HG03575 (cell line): ENCODE measurements around the gene KDM4C.
"Not testable (repeated sequence)": the region's sequence is repeated elsewhere in the genome, so short reads cannot be mapped to it uniquely, and the experiment has no call there.

Source experiments
- ATAC-seq: cut with Tn5 transposase; IDR thresholded peaks from one replicate; pipeline ENCODE4 v1.9.1; 2021; ENCODE audit not compliant: unreplicated experiment, insufficient number of reproducible peaks, low FRiP score; ENCODE audit errors: extremely low read depth

The KDM4C gene

GRCh38 chr9:7163932-7164331 lies 406.2 kb downstream of the KDM4C start:
- ATAC-seq, result no peak

GRCh38 chr9:7164440-7165330 lies 406.9 kb downstream of the KDM4C start:
- ATAC-seq, result no peak

GRCh38 chr9:7165331-7165975 lies 407.7 kb downstream of the KDM4C start:
- ATAC-seq, result no peak

GRCh38 chr9:7166074-7166473 lies 408.3 kb downstream of the KDM4C start:
- no peak for ATAC-seq

- no peak for ATAC-seq
Measured at GRCh38 chr9:7169717-7170389, 412.1 kb downstream of the KDM4C start.

GRCh38 chr9:7171396-7172153 lies 413.8 kb downstream of the KDM4C start:
- ATAC-seq, result no peak

- no peak for ATAC-seq
Measured at GRCh38 chr9:7172154-7173115, 414.7 kb downstream of the KDM4C start.

GRCh38 chr9:7173139-7173538 lies 415.4 kb downstream of the KDM4C start:
- ATAC-seq, result no peak

GRCh38 chr9:7174301-7174700 lies 416.5 kb downstream of the KDM4C start:
- no peak for ATAC-seq

GRCh38 chr9:7174884-7175283 lies 417.1 kb downstream of the KDM4C start:
- ATAC-seq, result no peak

GRCh38 chr9:7176561-7176960 lies 418.8 kb downstream of the KDM4C start:
- ATAC-seq, result no peak

- no peak for ATAC-seq
Measured at GRCh38 chr9:7177383-7177782, 419.6 kb downstream of the KDM4C start.

GRCh38 chr9:7178729-7179128 lies 421.0 kb downstream of the KDM4C start:
- no peak for ATAC-seq

- ATAC-seq, result no peak
Measured at GRCh38 chr9:7180247-7180646, 422.5 kb downstream of the KDM4C start.

- not testable (repeated sequence) for ATAC-seq
Measured at GRCh38 chr9:7183139-7183538, 425.4 kb downstream of the KDM4C start.

- ATAC-seq, result no peak
Measured at GRCh38 chr9:7185612-7186011, 427.8 kb downstream of the KDM4C start.

- ATAC-seq, result no peak
Measured at GRCh38 chr9:7186175-7186574, 428.4 kb downstream of the KDM4C start.

GRCh38 chr9:7192266-7192665 lies 434.5 kb downstream of the KDM4C start:
- no peak for ATAC-seq
